ENCODE measurements around the gene JUP. TPM values are rescaled to one million over a fixed set of nuclear protein-coding genes. Genes with fewer than 3 reads are reported as not detected.

The JUP gene
- polyA plus RNA-seq, 1 of the 3 experiments (the other 2 are of a cell fraction), result 13.0 TPM

- Histone ChIP-seq H3K4me2 (peak overlapping the region; percentile 92), H3K9me3 (no peaks in the 10 kb centered on the region), H2AFZ (ENCODE audit: low read depth) (peak overlapping the region; percentile 47; the same call in 1 of the 2 replicates), H3K27ac (ENCODE audit: low read depth in 2 of 2, low read length in 1 of 2) (no peak overlapping the region), H3K36me3 (replicated peaks in 1 of 2; ENCODE audit: control insufficient read depth in 1 of 2, insufficient read depth in 2 of 2, low read length in 1 of 2) (no peaks in the 10 kb centered on the region), H3K4me3 (ENCODE audit: low read depth in 2 of 2, low read length in 1 of 2) (peak overlapping the region; percentile 43 to 58), H4K20me1 (ENCODE audit: insufficient read depth) (no peaks in the 10 kb centered on the region), H3F3A (replicated peaks; ENCODE audit: insufficient read depth) (no peaks in the 10 kb centered on the region), H3K4me1 (ENCODE audit: control insufficient read depth in 1 of 2, insufficient read depth in 2 of 2, low read depth in 1 of 2, low read length in 1 of 2) (peaks cover 0 to 15% of the 10 kb centered on the region in 2 experiments; a peak in 1 of 4 replicates), H3K27me3 (ENCODE audit: insufficient read depth) (peaks cover 67% of the 10 kb centered on the region), H3K9me2 (no peaks in the 10 kb centered on the region), H3K79me2 (ENCODE audit: insufficient read depth) (no peaks in the 10 kb centered on the region), H3K9ac (no peak overlapping the region)
- WGBS (ENCODE audit: low lambda C conversion rate), result 3% methylated on average over 17 of the region's 23 CpGs
- ChIA-PET CTCF (interaction anchor here (0.7 to 24.8 kb wide), 5 partner anchors 11 to 225 kb away, joined by 3 to 405 read pairs (median 3); partner anchors contain the start of genes FKBP10 and P3H4), POLR2A (interaction anchor here (1.6 kb wide), 2 partner anchors 46 to 51 kb away, joined by 4 to 5 read pairs; partner anchors contain the start of genes EIF1 and JUP)
- no peak for DNase-seq
- no peak for TF ChIP-seq TAF1 (IDR thresholded peaks at IDR 0.05; ENCODE audit: borderline replicate concordance, low read depth, low read length)
- TF ChIP-seq RCOR1 (IDR thresholded peaks at IDR 0.05; ENCODE audit: low read length), result no peak
- TF ChIP-seq GATA2 (CRISPR knock-in tag; IDR thresholded peaks at IDR 0.05), result no peak
- no peak for TF ChIP-seq TEAD4 (IDR thresholded peaks at IDR 0.05; ENCODE audit: borderline replicate concordance, insufficient read depth)
- TF ChIP-seq RFX5 (IDR thresholded peaks at IDR 0.05; ENCODE audit: low read length), result no peak
- TF ChIP-seq FOXJ3 (CRISPR knock-in tag; IDR thresholded peaks at IDR 0.05), result no peak
- TF ChIP-seq USF2 (IDR thresholded peaks at IDR 0.05; ENCODE audit: borderline replicate concordance, low read depth, low read length), result no peak
- TF ChIP-seq GABPA (IDR thresholded peaks at IDR 0.05; ENCODE audit: low read depth), result no peak
Measured at GRCh38 chr17:41734949-41735313, 51.6 kb downstream of the JUP start.

GRCh38 chr17:41734139-41734948 is 52.2 kb downstream of the JUP start, which contains the start of gene HAP1:
Gene HAP1, minus strand, starts transcription at chr17:41734643. Its CDS starts 9 bp downstream, at chr17:41734634.
- POLR2A ChIA-PET, result interaction anchor here (0.6 to 1.6 kb wide), 3 partner anchors 34 to 52 kb away, joined by 4 to 5 read pairs (median 4); partner anchors contain the start of genes EIF1 and JUP
- WGBS (ENCODE audit: low lambda C conversion rate), result 0% methylated on average over 16 of the region's 77 CpGs
- CTCF ChIA-PET, result interaction anchor here (0.7 to 24.8 kb wide), 6 partner anchors 10 to 225 kb away, joined by 3 to 405 read pairs (median 3); partner anchors contain the start of genes FKBP10 and P3H4
- H3K9ac ChIP-seq, result no peak within 1 kb of the TSS
- TF ChIP-seq EZH2phosphoT487 (IDR thresholded peaks at IDR 0.05; ENCODE audit: borderline replicate concordance, low read depth) (0 out of 2 replicates have a peak, but pooled peaks have one; percentile 64), POLR2AphosphoS5 (IDR thresholded peaks at IDR 0.05; ENCODE audit: low read depth, low read length) (peak; percentile 89), TAF1 (IDR thresholded peaks at IDR 0.05; ENCODE audit: borderline replicate concordance, low read depth, low read length) (peak; percentile 82; the same call in 1 of the 2 replicates), NRF1 (IDR thresholded peaks at IDR 0.05; ENCODE audit: low read depth, low read length) (peak; percentile 40; the same call in 1 of the 2 replicates), FOXJ3 (CRISPR knock-in tag; IDR thresholded peaks at IDR 0.05) (no peak)
- H3K4me3 ChIP-seq (ENCODE audit: low read depth in 2 of 2, low read length in 1 of 2), result peak within 1 kb of the TSS; percentile 43 to 58
- no peak within 1 kb of the TSS for H3K27ac ChIP-seq (ENCODE audit: low read depth in 2 of 2, low read length in 1 of 2)
- H3K9me3 ChIP-seq, result no peaks in the 10 kb centered on the region
- peak within 1 kb of the TSS; percentile 92 for H3K4me2 ChIP-seq
- peak; percentile 83 for DNase-seq
- peaks cover 0 to 15% of the 10 kb centered on the region in 2 experiments; a peak in 1 of 4 replicates for H3K4me1 ChIP-seq (ENCODE audit: control insufficient read depth in 1 of 2, insufficient read depth in 2 of 2, low read depth in 1 of 2, low read length in 1 of 2)
- peak within 1 kb of the TSS; percentile 47 for H2AFZ ChIP-seq (ENCODE audit: low read depth)
- no peaks in the 10 kb centered on the region for H3K79me2 ChIP-seq (ENCODE audit: insufficient read depth)
- no peaks in the 10 kb centered on the region for H3F3A ChIP-seq (replicated peaks; ENCODE audit: insufficient read depth)
- H3K36me3 ChIP-seq (replicated peaks in 1 of 2; ENCODE audit: control insufficient read depth in 1 of 2, insufficient read depth in 2 of 2, low read length in 1 of 2), result no peaks in the 10 kb centered on the region
- no peaks in the 10 kb centered on the region for H4K20me1 ChIP-seq (ENCODE audit: insufficient read depth)
- no peaks in the 10 kb centered on the region for H3K9me2 ChIP-seq
- peaks cover 67% of the 10 kb centered on the region for H3K27me3 ChIP-seq (ENCODE audit: insufficient read depth)
